Left forelimb (tissue), 1 donor: Measurements from ENCODE around the gene CASTOR1.

ENCODE experiments used
- DNase-seq: peaks from one replicate; pipeline ENCODE4 v3.0.0-alpha.2; 2018; ENCODE audit warnings: low spot score

Gene CASTOR1

GRCh38 chr22:30244641-30245040 is 44.7 kb downstream of the CASTOR1 start:
- DNase-seq, result no peak

GRCh38 chr22:30244066-30244465 is 45.2 kb downstream of the CASTOR1 start:
- DNase-seq, result no peak

GRCh38 chr22:30243661-30244060 is 45.6 kb downstream of the CASTOR1 start:
- no peak for DNase-seq

GRCh38 chr22:30241576-30242371 is 47.5 kb downstream of the CASTOR1 start:
- no peak for DNase-seq

- no peak for DNase-seq
Measured at GRCh38 chr22:30240541-30241417, 48.5 kb downstream of the CASTOR1 start.

- no peak for DNase-seq
Measured at GRCh38 chr22:30239488-30240405, 49.6 kb downstream of the CASTOR1 start.

- DNase-seq, result no peak
Measured at GRCh38 chr22:30238661-30239487, 50.4 kb downstream of the CASTOR1 start.

- DNase-seq, result no peak
Measured at GRCh38 chr22:30238136-30238535, 51.2 kb downstream of the CASTOR1 start.

- no peak for DNase-seq
Measured at GRCh38 chr22:30236875-30237274, 52.4 kb downstream of the CASTOR1 start.

GRCh38 chr22:30235687-30236170 is 53.6 kb downstream of the CASTOR1 start:
- no peak for DNase-seq
